Bone marrow (tissue), 2 donors: Measurements from ENCODE around the gene COL4A1.

Experiments used
- DNase-seq, 2 donors: peaks; one replicate each; lab custom pipeline; 2025; lab: John Stamatoyannopoulos, UW

The COL4A1 gene

DNA sequence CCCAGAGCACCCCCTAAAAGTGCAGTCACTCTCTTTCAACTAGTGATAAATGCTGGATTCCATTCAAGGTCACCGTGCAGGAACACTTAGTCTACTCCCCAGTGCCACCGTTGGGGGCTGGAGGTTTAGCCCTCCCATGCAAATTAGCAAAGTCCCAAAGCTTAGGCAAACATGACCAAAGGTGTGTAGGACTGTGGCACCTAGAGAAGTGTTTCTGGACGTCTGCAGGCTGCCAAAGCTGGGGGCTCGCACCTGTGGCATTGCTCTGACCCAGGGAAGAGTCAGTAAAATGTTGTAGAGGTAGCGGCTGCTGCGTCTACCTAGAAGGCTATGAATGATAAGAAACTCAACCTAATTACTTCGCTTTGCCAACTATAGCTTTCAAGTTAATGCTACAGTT, 13.9 kb downstream of the COL4A1 start:
- DNase-seq, result no peak

- DNase-seq, result no peak
These were observed 15.7 kb downstream of the COL4A1 start for GRCh38 chr13:110291286-110291685.

- DNase-seq, result no peak
These were observed 16.1 kb downstream of the COL4A1 start for GRCh38 chr13:110290826-110291225.

DNA sequence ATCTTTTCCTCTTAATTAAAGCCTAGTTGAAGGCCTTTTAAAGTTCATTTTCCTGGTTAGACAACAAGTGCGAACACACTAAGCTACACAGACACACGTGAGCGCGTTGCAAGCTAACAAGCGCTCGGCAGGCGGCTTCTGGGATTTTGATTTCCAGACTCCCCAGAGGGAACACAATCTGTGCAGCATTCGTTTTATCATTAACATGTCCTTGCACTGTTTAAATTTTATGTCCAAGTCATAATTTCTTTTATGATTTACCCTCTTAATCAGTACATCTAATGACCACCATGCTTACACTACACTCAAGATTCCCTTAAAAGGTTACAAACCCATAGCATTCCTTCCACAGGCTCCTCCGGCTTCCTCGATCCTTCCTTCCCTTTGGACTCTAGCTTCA, 16.8 kb downstream of the COL4A1 start:
- DNase-seq, result no peak

- DNase-seq, result no peak
These were observed 17.3 kb downstream of the COL4A1 start for GRCh38 chr13:110289661-110290060.

DNA sequence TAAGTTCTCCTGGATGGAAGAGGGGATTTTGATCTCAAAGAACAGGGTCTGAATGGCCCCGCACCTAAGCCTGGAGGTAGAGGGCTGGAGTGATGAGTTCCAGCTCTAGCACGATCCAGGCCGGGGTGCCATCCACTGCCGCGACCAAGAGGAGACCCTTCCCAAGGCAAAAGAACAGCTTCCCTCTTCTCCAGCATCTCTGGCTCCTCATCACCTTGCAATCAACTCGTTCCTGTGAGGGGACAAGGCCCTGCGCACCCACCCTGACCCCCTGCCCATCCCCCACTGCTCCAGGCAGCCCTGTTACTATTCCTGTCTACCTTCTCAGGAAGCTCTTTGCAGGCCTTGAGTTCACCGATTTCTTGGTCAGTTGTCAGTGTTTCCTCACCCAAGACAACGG, 17.8 kb downstream of the COL4A1 start:
- DNase-seq, result no peak

- DNase-seq, result no peak
These were observed 19.8 kb downstream of the COL4A1 start for GRCh38 chr13:110286833-110287819.

GRCh38 chr13:110285991-110286832, 20.7 kb downstream of the COL4A1 start:
- DNase-seq, result no peak

GRCh38 chr13:110284779-110285484, 22.0 kb downstream of the COL4A1 start:
- DNase-seq, result no peak

DNA sequence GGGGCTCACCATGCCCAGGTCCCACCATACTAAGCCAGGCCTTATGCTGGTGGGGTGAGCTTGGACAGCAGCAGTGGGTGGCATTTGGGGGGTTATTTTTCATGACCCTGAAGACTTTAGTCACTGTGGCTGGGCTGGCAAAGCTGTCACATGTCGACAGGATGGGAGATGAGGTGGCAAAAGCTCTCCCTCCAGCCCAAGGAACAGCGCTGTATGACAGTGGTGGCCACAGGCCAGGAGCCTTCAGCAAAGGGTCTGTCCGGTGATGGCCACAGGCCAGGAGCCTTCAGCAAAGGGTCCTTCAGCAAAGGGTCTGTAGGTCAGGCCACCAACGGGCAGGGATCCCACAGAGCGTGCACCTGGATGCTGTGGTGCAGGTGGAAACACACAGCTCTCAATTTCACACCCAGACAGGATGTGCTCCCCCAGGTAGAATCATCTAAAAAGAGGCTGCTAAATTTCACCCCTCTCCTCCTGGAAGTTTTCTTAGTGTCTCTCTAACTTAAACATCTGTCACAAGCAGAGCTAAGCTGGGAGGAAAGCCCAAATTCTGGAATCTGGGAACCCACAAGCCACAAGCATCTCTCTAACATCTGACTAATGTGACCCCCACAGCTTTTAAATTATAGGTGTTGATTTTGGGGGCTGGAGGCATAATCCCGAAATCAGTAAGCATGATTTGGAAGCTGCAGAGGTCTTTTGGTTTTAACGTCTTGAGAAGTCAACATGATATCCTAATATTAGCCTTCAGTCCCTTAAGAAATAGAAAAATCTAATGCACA, 23.0 kb downstream of the COL4A1 start:
- no peak for DNase-seq

DNA sequence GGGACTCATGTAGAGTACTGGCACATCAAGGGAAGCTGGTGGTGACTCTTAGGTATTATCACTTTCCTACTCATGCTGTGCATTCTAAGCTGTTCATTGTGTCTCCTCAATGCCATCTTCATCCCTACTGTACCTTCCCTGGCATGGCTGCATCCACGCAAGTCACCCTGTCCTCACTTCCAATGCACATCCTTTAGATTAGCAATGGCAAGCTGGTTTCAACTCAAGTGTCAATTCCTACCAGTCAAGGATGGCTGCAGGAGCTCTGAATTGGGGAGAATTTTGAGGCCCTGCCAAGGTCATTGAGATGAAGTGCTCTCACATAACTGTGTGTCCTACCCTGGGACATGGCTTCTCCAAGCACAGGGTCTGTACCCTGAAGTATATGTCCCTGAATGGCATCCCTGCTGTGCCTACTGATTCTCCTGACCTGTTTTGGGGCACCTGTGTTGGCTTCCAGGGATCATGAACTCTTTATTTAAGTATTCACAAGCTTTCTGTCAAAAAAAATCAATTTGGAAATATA, 24.6 kb downstream of the COL4A1 start:
- no peak for DNase-seq

DNA sequence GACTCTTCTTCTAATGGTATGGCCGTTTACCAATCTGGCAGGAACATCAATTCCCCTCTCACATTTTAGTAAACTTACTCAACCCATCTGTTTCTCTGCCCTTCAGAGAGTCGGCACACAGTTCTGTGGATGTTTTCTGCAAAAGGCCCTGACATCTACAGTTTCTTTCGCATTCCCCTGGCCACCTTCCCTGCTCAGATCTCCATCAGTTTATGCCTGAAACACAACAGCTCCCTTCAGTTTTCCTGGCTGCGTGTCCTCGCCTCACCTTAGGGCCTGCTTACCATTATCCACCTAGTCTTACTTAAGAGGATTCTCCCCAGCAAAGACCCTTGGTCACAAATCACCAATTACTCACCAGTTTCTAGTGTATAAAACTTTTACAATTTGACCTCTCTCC, 25.2 kb downstream of the COL4A1 start:
- DNase-seq, result no peak

DNA sequence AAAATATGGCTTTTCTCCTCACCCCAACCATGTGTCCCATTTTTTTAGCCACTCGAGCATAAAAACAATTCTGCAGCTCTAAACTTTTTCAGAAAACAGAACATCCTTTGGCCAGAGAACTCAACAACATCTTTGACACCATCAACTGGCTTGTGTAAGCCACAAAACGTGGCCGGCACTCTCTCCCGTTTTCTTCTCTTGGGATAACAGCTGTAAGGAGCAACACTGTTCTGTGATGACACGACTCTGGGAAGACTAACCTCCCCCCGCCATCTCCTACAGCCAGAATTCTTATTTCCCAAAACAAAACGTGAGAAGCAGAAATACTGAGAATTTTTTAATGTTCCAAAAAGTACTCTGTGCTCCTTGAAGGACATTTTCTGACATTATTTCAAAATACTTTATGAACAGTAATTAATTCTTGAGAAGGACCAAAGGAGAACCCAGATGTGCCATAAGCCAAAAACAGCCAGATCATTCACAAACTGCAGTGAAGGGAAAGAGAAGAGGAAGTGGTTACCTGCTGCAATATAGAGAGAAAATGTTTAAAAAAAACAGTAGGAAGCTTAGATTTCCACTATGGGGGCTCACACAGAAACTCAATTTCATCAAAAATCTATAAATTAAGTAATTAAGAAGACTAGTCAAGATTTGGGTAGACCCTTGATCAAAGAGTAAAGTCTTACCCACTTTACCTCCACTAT, 25.8 kb downstream of the COL4A1 start:
- DNase-seq, result no peak

- DNase-seq, result no peak
These were observed 26.6 kb downstream of the COL4A1 start for GRCh38 chr13:110280231-110280813.

DNA sequence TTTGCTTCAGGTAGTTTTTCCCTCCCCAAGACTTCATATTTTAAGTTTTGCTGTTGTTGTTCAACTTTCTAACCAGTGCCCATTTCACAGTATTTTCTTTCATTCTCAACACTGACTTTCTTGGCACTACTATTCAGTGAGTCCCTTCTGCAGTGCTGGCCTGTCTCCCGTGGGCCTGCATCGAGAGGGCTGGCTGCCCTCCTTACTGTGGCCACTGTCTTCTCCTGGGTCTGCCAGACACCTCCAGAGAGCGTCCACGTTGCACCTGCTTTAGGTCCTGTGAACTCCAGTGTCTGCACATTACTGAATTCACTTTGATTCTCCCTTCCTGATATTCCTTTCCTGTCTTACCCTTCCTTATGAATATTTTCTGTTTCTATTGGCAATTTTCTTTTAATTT, 27.3 kb downstream of the COL4A1 start:
- no peak for DNase-seq

DNA sequence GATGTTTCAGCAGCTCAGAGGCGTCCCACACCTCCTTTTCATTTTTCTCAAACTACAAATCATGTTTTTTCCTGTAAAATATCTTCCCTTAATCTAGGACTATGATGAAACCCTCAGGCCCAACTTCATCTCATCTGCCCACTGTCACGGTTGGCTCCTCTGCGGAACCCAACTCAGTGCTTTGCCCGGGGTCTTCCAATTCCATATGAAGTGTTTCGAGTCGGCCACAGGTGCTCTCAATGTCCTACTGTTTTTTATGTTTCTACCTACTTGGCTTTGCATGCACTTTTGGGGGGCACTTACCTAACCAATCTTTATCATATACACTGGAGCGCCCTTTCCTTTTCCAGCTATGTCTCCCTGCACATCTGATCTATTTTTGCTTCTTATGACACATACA, 28.1 kb downstream of the COL4A1 start:
- DNase-seq, result no peak

DNA sequence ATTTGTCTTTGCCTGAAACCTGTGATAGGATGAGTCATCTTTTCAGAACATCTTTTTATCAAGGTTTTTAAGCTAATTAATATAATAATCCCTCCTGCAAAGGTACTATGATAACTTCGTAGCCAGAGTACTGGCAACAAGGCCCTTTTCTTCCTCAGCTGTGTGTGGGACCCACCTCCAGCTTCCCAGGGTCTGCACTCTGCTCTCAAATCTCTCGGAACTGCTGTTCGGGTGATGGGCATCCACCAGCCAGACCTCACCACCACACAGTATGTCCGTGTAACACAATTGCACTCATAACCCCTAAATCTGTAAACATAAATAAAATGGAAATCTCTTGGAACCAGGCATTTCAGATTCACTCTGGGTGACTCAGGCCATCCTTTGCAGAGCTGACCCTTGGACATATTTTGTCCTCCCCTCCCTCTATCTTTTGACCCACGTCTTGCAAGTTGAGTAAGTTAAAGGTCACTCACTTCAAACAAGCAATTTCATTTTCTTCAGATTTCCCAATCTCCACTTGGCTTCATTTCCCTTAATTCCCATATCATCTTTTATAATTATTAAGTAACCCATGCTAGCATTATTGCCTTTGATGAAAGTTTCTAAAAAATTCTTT, 29.5 kb downstream of the COL4A1 start:
- no peak for DNase-seq

- DNase-seq, result no peak
These were observed 30.4 kb downstream of the COL4A1 start for GRCh38 chr13:110276553-110276950.

GRCh38 chr13:110275931-110276552, 30.9 kb downstream of the COL4A1 start:
- no peak for DNase-seq
